Stimulated activated naive CD8-positive, alpha-beta T cell treated with anti-CD3 and anti-CD28 coated beads, Interleukin-15, Interleukin-2, amounts not matched to agents 100 ng/mL and 50 ng/mL, for 24 hours (primary cell): ENCODE data around the gene GRIP2.

Source experiments
- H3K27ac Mint-ChIP-seq: one replicate; pipeline ENCODE4 v1.8.0; 2021; ENCODE audit warnings: mild to moderate bottlenecking, mixed read lengths
- H3K27me3 Mint-ChIP-seq: one replicate; pipeline ENCODE4 v1.8.0; 2021; ENCODE audit warnings: mixed read lengths
- H3K36me3 Mint-ChIP-seq: one replicate; pipeline ENCODE4 v1.8.0; 2021; ENCODE audit warnings: low read depth, mixed read lengths
- H3K4me1 Mint-ChIP-seq: one replicate; pipeline ENCODE4 v1.8.0; 2021; ENCODE audit warnings: low read depth, mixed read lengths
- H3K4me3 Mint-ChIP-seq: one replicate; pipeline ENCODE4 v1.8.0; 2021; ENCODE audit warnings: mild to moderate bottlenecking, mixed read lengths
- H3K9me3 Mint-ChIP-seq: one replicate; pipeline ENCODE4 v1.8.0; 2021; ENCODE audit warnings: mixed read lengths

Gene GRIP2

GRCh38 chr3:14539742-14540491 lies at the start of gene GRIP2:
Gene GRIP2 (minus strand): TSS chr3:14540342. CDS start chr3:14540308, 34 bp downstream.
- Mint-ChIP-seq H3K27ac (no peak within 1 kb of the TSS), H3K9me3 (no peaks in the 10 kb centered on the region)

GRCh38 chr3:14588425-14589112 lies 48.4 kb upstream of the GRIP2 start:
- Mint-ChIP-seq H3K4me1 (no peaks in the 10 kb centered on the region), H3K27me3 (peaks cover 17% of the 10 kb centered on the region), H3K27ac (no peak overlapping the region), H3K36me3 (no peaks in the 10 kb centered on the region), H3K4me3 (no peak overlapping the region), H3K9me3 (no peaks in the 10 kb centered on the region)

More at GRCh38 chr3:14539742-14540491, at the start of gene GRIP2:
- Mint-ChIP-seq H3K4me3 (no peak within 1 kb of the TSS), H3K4me1 (no peaks in the 10 kb centered on the region), H3K36me3 (no peaks in the 10 kb centered on the region), H3K27me3 (no peaks in the 10 kb centered on the region)

GRCh38 chr3:14587740-14588360 lies 47.7 kb upstream of the GRIP2 start:
- Mint-ChIP-seq H3K27ac (no peak overlapping the region), H3K9me3 (no peaks in the 10 kb centered on the region), H3K4me1 (no peaks in the 10 kb centered on the region), H3K27me3 (peaks cover 17% of the 10 kb centered on the region), H3K4me3 (no peak overlapping the region), H3K36me3 (no peaks in the 10 kb centered on the region)

- peaks cover 19% of the 10 kb centered on the region for H3K27me3 Mint-ChIP-seq
- no peak overlapping the region for H3K4me3 Mint-ChIP-seq
- no peaks in the 10 kb centered on the region for H3K4me1 Mint-ChIP-seq
These were observed 46.5 kb upstream of the GRIP2 start for GRCh38 chr3:14586611-14587010.

GRCh38 chr3:14583548-14584091 lies 43.5 kb upstream of the GRIP2 start:
- no peaks in the 10 kb centered on the region for H3K9me3 Mint-ChIP-seq
- peaks cover 17% of the 10 kb centered on the region for H3K27me3 Mint-ChIP-seq
- H3K27ac Mint-ChIP-seq = no peak overlapping the region
- no peaks in the 10 kb centered on the region for H3K36me3 Mint-ChIP-seq
- no peaks in the 10 kb centered on the region for H3K4me1 Mint-ChIP-seq
- no peak overlapping the region for H3K4me3 Mint-ChIP-seq

More at GRCh38 chr3:14586611-14587010, 46.5 kb upstream of the GRIP2 start:
- H3K27ac Mint-ChIP-seq = no peak overlapping the region
- no peaks in the 10 kb centered on the region for H3K36me3 Mint-ChIP-seq
- no peaks in the 10 kb centered on the region for H3K9me3 Mint-ChIP-seq

- Mint-ChIP-seq H3K27ac (no peak overlapping the region), H3K27me3 (peaks cover 17% of the 10 kb centered on the region), H3K36me3 (no peaks in the 10 kb centered on the region), H3K4me1 (no peaks in the 10 kb centered on the region), H3K9me3 (no peaks in the 10 kb centered on the region), H3K4me3 (no peak overlapping the region)
These were observed 41.9 kb upstream of the GRIP2 start for GRCh38 chr3:14582045-14582410.

GRCh38 chr3:14581334-14582044 lies 41.3 kb upstream of the GRIP2 start:
- Mint-ChIP-seq H3K36me3 (no peaks in the 10 kb centered on the region), H3K4me3 (no peak overlapping the region), H3K27ac (no peak overlapping the region), H3K27me3 (peaks cover 17% of the 10 kb centered on the region), H3K4me1 (no peaks in the 10 kb centered on the region), H3K9me3 (no peaks in the 10 kb centered on the region)

- H3K27me3 Mint-ChIP-seq = peaks cover 12% of the 10 kb centered on the region
- H3K27ac Mint-ChIP-seq = no peak overlapping the region
- H3K9me3 Mint-ChIP-seq = no peaks in the 10 kb centered on the region
- H3K4me3 Mint-ChIP-seq = no peak overlapping the region
- H3K4me1 Mint-ChIP-seq = no peaks in the 10 kb centered on the region
- H3K36me3 Mint-ChIP-seq = no peaks in the 10 kb centered on the region
These were observed 37.8 kb upstream of the GRIP2 start for GRCh38 chr3:14577897-14578296.

- H3K27me3 Mint-ChIP-seq = peaks cover 5% of the 10 kb centered on the region
- no peaks in the 10 kb centered on the region for H3K9me3 Mint-ChIP-seq
- no peak overlapping the region for H3K4me3 Mint-ChIP-seq
- H3K36me3 Mint-ChIP-seq = no peaks in the 10 kb centered on the region
- H3K4me1 Mint-ChIP-seq = no peaks in the 10 kb centered on the region
- H3K27ac Mint-ChIP-seq = no peak overlapping the region
These were observed 36.0 kb upstream of the GRIP2 start for GRCh38 chr3:14576163-14576562.

GRCh38 chr3:14574183-14574582 lies 34.0 kb upstream of the GRIP2 start:
- H3K27ac Mint-ChIP-seq = no peak overlapping the region
- no peaks in the 10 kb centered on the region for H3K27me3 Mint-ChIP-seq
- H3K36me3 Mint-ChIP-seq = no peaks in the 10 kb centered on the region
- H3K4me1 Mint-ChIP-seq = no peaks in the 10 kb centered on the region
- H3K9me3 Mint-ChIP-seq = no peaks in the 10 kb centered on the region
- no peak overlapping the region for H3K4me3 Mint-ChIP-seq

- H3K4me1 Mint-ChIP-seq = no peaks in the 10 kb centered on the region
- H3K9me3 Mint-ChIP-seq = no peaks in the 10 kb centered on the region
- H3K27ac Mint-ChIP-seq = no peak overlapping the region
- no peaks in the 10 kb centered on the region for H3K36me3 Mint-ChIP-seq
- H3K27me3 Mint-ChIP-seq = no peaks in the 10 kb centered on the region
- no peak overlapping the region for H3K4me3 Mint-ChIP-seq
These were observed 33.6 kb upstream of the GRIP2 start for GRCh38 chr3:14573706-14574105.

GRCh38 chr3:14570864-14571263 lies 30.7 kb upstream of the GRIP2 start:
- no peaks in the 10 kb centered on the region for H3K9me3 Mint-ChIP-seq
- no peaks in the 10 kb centered on the region for H3K27me3 Mint-ChIP-seq
- H3K4me1 Mint-ChIP-seq = no peaks in the 10 kb centered on the region
- no peak overlapping the region for H3K4me3 Mint-ChIP-seq
- H3K27ac Mint-ChIP-seq = no peak overlapping the region
- no peaks in the 10 kb centered on the region for H3K36me3 Mint-ChIP-seq

- H3K4me1 Mint-ChIP-seq = no peaks in the 10 kb centered on the region
- H3K27ac Mint-ChIP-seq = no peak overlapping the region
- H3K4me3 Mint-ChIP-seq = no peak overlapping the region
These were observed 29.9 kb upstream of the GRIP2 start for GRCh38 chr3:14570089-14570488.

GRCh38 chr3:14569474-14570000 lies 29.4 kb upstream of the GRIP2 start:
- Mint-ChIP-seq H3K9me3 (no peaks in the 10 kb centered on the region), H3K27ac (no peak overlapping the region), H3K36me3 (no peaks in the 10 kb centered on the region), H3K4me1 (no peaks in the 10 kb centered on the region), H3K27me3 (no peaks in the 10 kb centered on the region), H3K4me3 (no peak overlapping the region)

More at GRCh38 chr3:14570089-14570488, 29.9 kb upstream of the GRIP2 start:
- no peaks in the 10 kb centered on the region for H3K27me3 Mint-ChIP-seq
- H3K9me3 Mint-ChIP-seq = no peaks in the 10 kb centered on the region
- H3K36me3 Mint-ChIP-seq = no peaks in the 10 kb centered on the region
